ENCODE measurements around the gene KPNB1. TPM values are rescaled to one million over a fixed set of nuclear protein-coding genes. Genes with fewer than 3 reads are reported as not detected.
A peak's percentile ranks its signal among the peaks of the same experiment; 100 is the strongest.

The KPNB1 gene
- total and polyA plus RNA-seq, 2 experiments from 2014 or later, result 274 to 599 TPM

DNA sequence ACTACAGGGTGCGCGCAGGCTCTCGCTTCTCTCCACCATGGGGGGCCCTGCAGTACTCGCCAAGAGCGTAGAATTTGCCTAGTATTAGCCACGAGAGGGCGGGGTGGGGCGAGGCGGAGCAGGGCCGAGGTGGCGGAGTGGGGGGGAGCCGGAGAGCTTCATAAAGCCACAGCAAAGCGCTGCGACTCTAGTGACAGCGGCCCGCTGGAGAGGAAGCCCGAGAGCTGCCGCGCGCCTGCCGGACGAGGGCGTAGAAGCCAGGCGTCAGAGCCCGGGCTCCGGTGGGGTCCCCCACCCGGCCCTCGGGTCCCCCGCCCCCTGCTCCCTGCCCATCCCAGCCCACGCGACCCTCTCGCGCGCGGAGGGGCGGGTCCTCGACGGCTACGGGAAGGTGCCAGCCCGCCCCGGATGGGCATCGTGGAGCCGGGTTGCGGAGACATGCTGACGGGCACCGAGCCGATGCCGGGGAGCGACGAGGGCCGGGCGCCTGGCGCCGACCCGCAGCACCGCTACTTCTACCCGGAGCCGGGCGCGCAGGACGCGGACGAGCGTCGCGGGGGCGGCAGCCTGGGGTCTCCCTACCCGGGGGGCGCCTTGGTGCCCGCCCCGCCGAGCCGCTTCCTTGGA lies 83.4 kb downstream of the KPNB1 start, which contains the start of gene TBX21:
TBX21 (plus strand) TSS at position 190 of the 627 bp plus-strand sequence; CDS start at position 409, 219 bp downstream.
- H2AFZ ChIP-seq, result peak within 1 kb of the TSS; percentile 98
- H3K79me2 ChIP-seq (replicated peaks; ENCODE audit: insufficient read depth), result no peaks in the 10 kb centered on the region
- no peaks in the 10 kb centered on the region; the same call in 2 of the 3 replicates for H3K36me3 Mint-ChIP-seq (ENCODE audit: low read depth)
- H3K27me3 ChIP-seq (ENCODE audit: insufficient read depth), result peaks cover 83% of the 10 kb centered on the region
- H3K27ac ChIP-seq (ENCODE audit: low read depth), result no peak within 1 kb of the TSS
- no peaks in the 10 kb centered on the region for H3K36me3 ChIP-seq (ENCODE audit: insufficient read depth)
- peak within 1 kb of the TSS; percentile 76 for H3K4me3 Mint-ChIP-seq
- ATAC-seq (peak; percentile 76), DNase-seq (ENCODE audit: low spot score) (peak; percentile 90)
- H3K27me3 Mint-ChIP-seq (ENCODE audit: insufficient read depth, low read depth, poor library complexity), result peaks cover 60% of the 10 kb centered on the region
- peaks cover 6% of the 10 kb centered on the region; the same call in 1 of the 2 replicates for H3K4me1 ChIP-seq (ENCODE audit: insufficient read depth)
- peak within 1 kb of the TSS; percentile 63 for H3K4me3 ChIP-seq
- H3K9me2 ChIP-seq (ENCODE audit: insufficient read depth), result no peaks in the 10 kb centered on the region
- H3F3A ChIP-seq (replicated peaks; ENCODE audit: low read depth), result 0 out of 2 replicates have a peak, but pooled peaks cover 6% of the 10 kb centered on the region
- H3K27ac Mint-ChIP-seq, result no peak within 1 kb of the TSS
- H3K4me1 Mint-ChIP-seq, result peaks cover 5% of the 10 kb centered on the region
- H3K9me3 Mint-ChIP-seq, result no peaks in the 10 kb centered on the region
- H3K4me2 ChIP-seq, result peak within 1 kb of the TSS; percentile 91
- H4K20me1 ChIP-seq (replicated peaks; ENCODE audit: insufficient read depth), result no peaks in the 10 kb centered on the region
- peak; percentile 10 for TF ChIP-seq EZH2 (IDR thresholded peaks at IDR 0.05; ENCODE audit: low read depth, unreplicated experiment)
- TF ChIP-seq, protein P1, sequence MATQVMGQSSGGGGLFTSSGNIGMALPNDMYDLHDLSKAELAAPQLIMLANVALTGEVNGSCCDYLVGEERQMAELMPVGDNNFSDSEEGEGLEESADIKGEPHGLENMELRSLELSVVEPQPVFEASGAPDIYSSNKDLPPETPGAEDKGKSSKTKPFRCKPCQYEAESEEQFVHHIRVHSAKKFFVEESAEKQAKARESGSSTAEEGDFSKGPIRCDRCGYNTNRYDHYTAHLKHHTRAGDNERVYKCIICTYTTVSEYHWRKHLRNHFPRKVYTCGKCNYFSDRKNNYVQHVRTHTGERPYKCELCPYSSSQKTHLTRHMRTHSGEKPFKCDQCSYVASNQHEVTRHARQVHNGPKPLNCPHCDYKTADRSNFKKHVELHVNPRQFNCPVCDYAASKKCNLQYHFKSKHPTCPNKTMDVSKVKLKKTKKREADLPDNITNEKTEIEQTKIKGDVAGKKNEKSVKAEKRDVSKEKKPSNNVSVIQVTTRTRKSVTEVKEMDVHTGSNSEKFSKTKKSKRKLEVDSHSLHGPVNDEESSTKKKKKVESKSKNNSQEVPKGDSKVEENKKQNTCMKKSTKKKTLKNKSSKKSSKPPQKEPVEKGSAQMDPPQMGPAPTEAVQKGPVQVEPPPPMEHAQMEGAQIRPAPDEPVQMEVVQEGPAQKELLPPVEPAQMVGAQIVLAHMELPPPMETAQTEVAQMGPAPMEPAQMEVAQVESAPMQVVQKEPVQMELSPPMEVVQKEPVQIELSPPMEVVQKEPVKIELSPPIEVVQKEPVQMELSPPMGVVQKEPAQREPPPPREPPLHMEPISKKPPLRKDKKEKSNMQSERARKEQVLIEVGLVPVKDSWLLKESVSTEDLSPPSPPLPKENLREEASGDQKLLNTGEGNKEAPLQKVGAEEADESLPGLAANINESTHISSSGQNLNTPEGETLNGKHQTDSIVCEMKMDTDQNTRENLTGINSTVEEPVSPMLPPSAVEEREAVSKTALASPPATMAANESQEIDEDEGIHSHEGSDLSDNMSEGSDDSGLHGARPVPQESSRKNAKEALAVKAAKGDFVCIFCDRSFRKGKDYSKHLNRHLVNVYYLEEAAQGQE (IDR thresholded peaks at IDR 0.05; ENCODE audit: unreplicated experiment), result no peak
- TF ChIP-seq, protein P2, sequence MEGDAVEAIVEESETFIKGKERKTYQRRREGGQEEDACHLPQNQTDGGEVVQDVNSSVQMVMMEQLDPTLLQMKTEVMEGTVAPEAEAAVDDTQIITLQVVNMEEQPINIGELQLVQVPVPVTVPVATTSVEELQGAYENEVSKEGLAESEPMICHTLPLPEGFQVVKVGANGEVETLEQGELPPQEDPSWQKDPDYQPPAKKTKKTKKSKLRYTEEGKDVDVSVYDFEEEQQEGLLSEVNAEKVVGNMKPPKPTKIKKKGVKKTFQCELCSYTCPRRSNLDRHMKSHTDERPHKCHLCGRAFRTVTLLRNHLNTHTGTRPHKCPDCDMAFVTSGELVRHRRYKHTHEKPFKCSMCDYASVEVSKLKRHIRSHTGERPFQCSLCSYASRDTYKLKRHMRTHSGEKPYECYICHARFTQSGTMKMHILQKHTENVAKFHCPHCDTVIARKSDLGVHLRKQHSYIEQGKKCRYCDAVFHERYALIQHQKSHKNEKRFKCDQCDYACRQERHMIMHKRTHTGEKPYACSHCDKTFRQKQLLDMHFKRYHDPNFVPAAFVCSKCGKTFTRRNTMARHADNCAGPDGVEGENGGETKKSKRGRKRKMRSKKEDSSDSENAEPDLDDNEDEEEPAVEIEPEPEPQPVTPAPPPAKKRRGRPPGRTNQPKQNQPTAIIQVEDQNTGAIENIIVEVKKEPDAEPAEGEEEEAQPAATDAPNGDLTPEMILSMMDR (conservative IDR thresholded peaks at IDR 0.05; ENCODE audit: low read depth in 2 of 2), result peak; percentile 26 to 39
- no peak for TF ChIP-seq POLR2AphosphoS5 (IDR thresholded peaks at IDR 0.05; ENCODE audit: low read depth)

DNA sequence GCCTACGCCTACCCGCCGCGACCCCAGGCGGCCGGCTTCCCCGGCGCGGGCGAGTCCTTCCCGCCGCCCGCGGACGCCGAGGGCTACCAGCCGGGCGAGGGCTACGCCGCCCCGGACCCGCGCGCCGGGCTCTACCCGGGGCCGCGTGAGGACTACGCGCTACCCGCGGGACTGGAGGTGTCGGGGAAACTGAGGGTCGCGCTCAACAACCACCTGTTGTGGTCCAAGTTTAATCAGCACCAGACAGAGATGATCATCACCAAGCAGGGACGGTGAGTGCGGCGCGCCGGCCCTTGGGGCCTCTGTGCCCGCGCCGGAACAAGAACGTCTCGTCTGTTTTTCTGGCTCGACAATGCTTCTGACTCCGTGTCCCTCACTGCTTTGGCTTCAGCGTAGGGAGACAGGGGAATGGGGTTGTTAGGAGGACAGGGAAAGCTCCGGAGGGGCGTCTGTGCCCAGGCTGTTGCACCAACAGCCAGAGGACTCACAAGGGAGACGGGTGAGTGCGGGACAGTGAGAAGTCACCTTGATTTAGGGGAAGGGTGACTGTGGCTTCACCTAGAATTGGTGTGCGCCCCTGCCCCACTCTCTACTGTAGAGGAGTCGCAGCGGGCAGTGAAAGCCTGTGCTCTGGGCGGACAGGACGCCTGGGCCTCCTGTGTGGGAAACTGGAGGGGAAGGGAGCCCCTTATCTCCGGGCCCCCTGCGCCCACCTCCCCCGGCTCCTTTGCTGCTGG lies 84.1 kb downstream of the KPNB1 start:
- peak; percentile 87 for TF ChIP-seq EZH2 (IDR thresholded peaks at IDR 0.05; ENCODE audit: low read depth, unreplicated experiment)
- no peak for TF ChIP-seq CREB1 (CRISPR knock-in tag; IDR thresholded peaks at IDR 0.05; ENCODE audit: low read depth)
- H3K27ac Mint-ChIP-seq, result no peak overlapping the region
- peaks cover 5% of the 10 kb centered on the region for H3K4me1 Mint-ChIP-seq
- Histone ChIP-seq H3K4me3 (peak overlapping the region; percentile 63), H3K9me2 (ENCODE audit: insufficient read depth) (no peaks in the 10 kb centered on the region), H3F3A (replicated peaks; ENCODE audit: low read depth) (0 out of 2 replicates have a peak, but pooled peaks cover 6% of the 10 kb centered on the region), H3K36me3 (ENCODE audit: insufficient read depth) (no peaks in the 10 kb centered on the region), H2AFZ (peak overlapping the region; percentile 98), H4K20me1 (replicated peaks; ENCODE audit: insufficient read depth) (no peaks in the 10 kb centered on the region), H3K27ac (ENCODE audit: low read depth) (no peak overlapping the region), H3K4me2 (peak overlapping the region; percentile 91), H3K79me2 (replicated peaks; ENCODE audit: insufficient read depth) (no peaks in the 10 kb centered on the region), H3K27me3 (ENCODE audit: insufficient read depth) (peaks cover 83% of the 10 kb centered on the region), H3K4me1 (ENCODE audit: insufficient read depth) (peaks cover 6% of the 10 kb centered on the region; the same call in 1 of the 2 replicates)
- peak; percentile 55 for ATAC-seq
- H3K9me3 Mint-ChIP-seq, result no peaks in the 10 kb centered on the region
- DNase-seq (ENCODE audit: low spot score), result peak; percentile 55
- peak overlapping the region; percentile 73 for H3K4me3 Mint-ChIP-seq
- H3K36me3 Mint-ChIP-seq (ENCODE audit: low read depth), result no peaks in the 10 kb centered on the region; the same call in 2 of the 3 replicates
- peaks cover 59% of the 10 kb centered on the region for H3K27me3 Mint-ChIP-seq (ENCODE audit: insufficient read depth, low read depth, poor library complexity)
